H1 (cell line): ENCODE measurements around the gene UBQLN1. TPM values are rescaled to one million over a fixed set of nuclear protein-coding genes. Genes with fewer than 3 reads are reported as not detected.

Experiments
- polyA plus RNA-seq, 7 experiments: library from polyadenylated mRNA; depleted of rRNA in 3 of 7; stranded (reverse) in 5 of 7; unstranded in 2 of 7; fragments of >200 nt in 5 of 7; fragments of 200-250 nt in 2 of 7; gene quantifications; 1 replicate in 5 of 7; 2 replicates in 1 of 7; 4 replicates in 1 of 7; pipeline versions ENCODE4 v1.2.1 to v1.2.3, GENCODE V29; 2011 to 2013; ENCODE audit warnings: missing spikeins in 2 of 7, mixed read lengths in 2 of 7
- total RNA-seq: library from RNA; stranded (reverse); fragmentation: NEBNext Ultra II Directional; extraction: Animal tissue kit (Norgen Biotek cat#: 25700); gene quantifications from 2 replicates; pipeline ENCODE4 v1.2.1, GENCODE V29; 2021

UBQLN1 gene
- total and polyA plus RNA-seq, 2 of the 8 experiments (the other 6 are each of a cell fraction or from before 2014, with no cell fraction given), result 62.4 to 105 TPM

Other genes starting within 250 kb of the UBQLN1 start
- 1.3 and 1.4 TPM in 2 replicates for gene FRMD3, start 169.6 kb downstream of the UBQLN1 start, total RNA-seq
- 0.15 and 0.25 TPM in 2 replicates for gene FRMD3, start 169.6 kb downstream of the UBQLN1 start, polyA plus RNA-seq (2011; rRNA removed)
- 0.38 and 0.48 TPM in 2 replicates for gene IDNK, start 84.8 kb downstream of the UBQLN1 start, total RNA-seq
- 0.27 and 0.29 TPM in 2 replicates for gene IDNK, start 84.8 kb downstream of the UBQLN1 start, polyA plus RNA-seq (2011; rRNA removed)
- 5.3 and 5.7 TPM in 2 replicates for gene GKAP1, start 109.8 kb upstream of the UBQLN1 start, total RNA-seq
- 0.69 and 0.97 TPM in 2 replicates for gene GKAP1, start 109.8 kb upstream of the UBQLN1 start, polyA plus RNA-seq (2011; rRNA removed)
- gene KIF27, start 213.5 kb upstream of the UBQLN1 start, total RNA-seq, result 4.6 and 7.0 TPM in 2 replicates
- 0.24 and 0.47 TPM in 2 replicates for gene KIF27, start 213.5 kb upstream of the UBQLN1 start, polyA plus RNA-seq (2011; rRNA removed)